Mesendoderm (in vitro differentiated cells): ENCODE results near the gene GRHL3.

Source experiments
- DNase-seq: peaks from one replicate; pipeline ENCODE4 v3.0.0; 2013
- H2AK5ac ChIP-seq: 2 replicates; pipeline ENCODE4 v1.6.1; 2013; ENCODE audit warnings: low read length, inconsistent platforms
- H2BK120ac ChIP-seq: 2 replicates; pipeline ENCODE4 v1.6.1; 2013; ENCODE audit warnings: low read depth, mild to moderate bottlenecking, low read length, moderate library complexity, mixed read lengths
- H2BK15ac ChIP-seq: replicated peaks from 2 replicates; pipeline ENCODE4 v1.6.1; 2013; ENCODE audit warnings: low read depth, mild to moderate bottlenecking, moderate library complexity
- H2BK5ac ChIP-seq: 2 replicates; pipeline ENCODE4 v1.6.1; 2013; ENCODE audit warnings: low read length, inconsistent platforms
- H3K18ac ChIP-seq: 2 replicates; pipeline ENCODE4 v1.6.1; 2013; ENCODE audit warnings: mild to moderate bottlenecking, low read length, mixed read lengths
- H3K23ac ChIP-seq: one replicate; pipeline ENCODE4 v1.6.1; 2013; ENCODE audit warnings: low read length
- H3K27ac ChIP-seq: 2 replicates; pipeline ENCODE4 v1.5.1; 2013; ENCODE audit warnings: low read depth, mild to moderate bottlenecking, inconsistent platforms, low read length, moderate library complexity
- H3K27me3 ChIP-seq: 2 replicates; pipeline ENCODE4 v1.6.1; 2013; ENCODE audit warnings: low read length, control low read depth, mild to moderate bottlenecking, inconsistent platforms; ENCODE audit not compliant: insufficient read depth, poor library complexity
- H3K36me3 ChIP-seq: 2 replicates; pipeline ENCODE4 v1.6.1; 2013; ENCODE audit warnings: low read length, inconsistent platforms; ENCODE audit not compliant: control insufficient read depth, insufficient read depth
- H3K4ac ChIP-seq: one replicate; pipeline ENCODE4 v1.6.1; 2013; ENCODE audit warnings: low read depth, mild to moderate bottlenecking, low read length, moderate library complexity
- H3K4me1 ChIP-seq: 2 replicates; pipeline ENCODE4 v1.6.1; 2013; ENCODE audit warnings: low read depth, low read length, inconsistent platforms; ENCODE audit not compliant: control insufficient read depth
- H3K4me2 ChIP-seq: 2 replicates; pipeline ENCODE4 v1.6.1; 2013; ENCODE audit warnings: low read length
- H3K4me3 ChIP-seq: 2 replicates; pipeline ENCODE4 v1.5.1; 2013; ENCODE audit warnings: mild to moderate bottlenecking, low read length
- H3K56ac ChIP-seq: one replicate; pipeline ENCODE4 v1.6.1; 2013; ENCODE audit warnings: low read length
- H3K79me1 ChIP-seq: 2 replicates; pipeline ENCODE4 v1.6.1; 2013; ENCODE audit warnings: low read length, inconsistent platforms
- H3K79me2 ChIP-seq: 2 replicates; pipeline ENCODE4 v1.6.1; 2013; ENCODE audit warnings: mild to moderate bottlenecking, low read length; ENCODE audit not compliant: control insufficient read depth, insufficient read depth
- H3K9ac ChIP-seq: 2 replicates; pipeline ENCODE4 v1.6.1; 2013; ENCODE audit warnings: low read length, inconsistent platforms
- H4K5ac ChIP-seq: one replicate; pipeline ENCODE4 v1.6.1; 2013; ENCODE audit warnings: low read length
- H4K8ac ChIP-seq: one replicate; pipeline ENCODE4 v1.6.1; 2013; ENCODE audit warnings: low read depth, mild to moderate bottlenecking, control low read depth, low read length, moderate library complexity
- WGBS: extraction: QIAGEN DNeasy Blood & Tissue Kit; methylation state at CpG from one replicate; pipeline ENCODE4 v1.1.7; 2013; ENCODE audit warnings: low lambda C conversion rate, missing lambda C conversion rate; ENCODE audit not compliant: insufficient coverage; ENCODE audit errors: extremely low coverage; 5-methylcytosine and 5-hydroxymethylcytosine counted together

The GRHL3 gene

DNA sequence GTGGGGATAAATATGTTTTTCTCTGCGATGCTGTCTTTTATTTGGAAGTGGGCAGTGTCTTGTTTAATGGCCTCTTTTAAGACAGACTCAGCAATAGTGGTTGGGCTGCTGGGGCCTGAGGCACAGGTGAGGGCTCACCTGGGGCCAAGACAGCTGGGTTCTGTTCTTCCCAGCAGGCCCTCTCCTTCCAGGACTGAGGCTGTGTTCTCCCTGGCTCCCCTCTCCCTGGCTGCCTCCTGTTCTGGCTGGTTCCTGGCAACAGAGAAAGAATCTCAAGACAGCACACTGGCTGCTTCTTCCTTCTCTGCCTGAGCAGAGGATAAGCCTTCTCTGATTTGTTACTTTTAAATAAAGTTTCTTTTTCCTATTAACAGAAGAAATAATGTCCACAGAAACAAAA, 7.4 kb upstream of the GRHL3 start:
- Histone ChIP-seq H3K56ac (no peak overlapping the region), H3K27me3 (no peaks in the 10 kb centered on the region), H4K8ac (no peak overlapping the region), H2BK5ac (no peak overlapping the region), H3K18ac (no peak overlapping the region), H3K27ac (no peak overlapping the region), H3K23ac (no peak overlapping the region), H2AK5ac (no peak overlapping the region), H3K79me2 (no peaks in the 10 kb centered on the region), H3K4ac (no peak overlapping the region), H3K4me3 (no peak overlapping the region), H4K5ac (no peak overlapping the region), H3K79me1 (no peaks in the 10 kb centered on the region), H3K4me1 (peaks cover 12% of the 10 kb centered on the region), H2BK15ac (no peak overlapping the region), H3K36me3 (no peaks in the 10 kb centered on the region), H3K9ac (no peak overlapping the region), H3K4me2 (no peak overlapping the region), H2BK120ac (no peak overlapping the region)
- WGBS: no CpG with 5 or more reads among the region's 1 CpG
- no peak for DNase-seq

DNA sequence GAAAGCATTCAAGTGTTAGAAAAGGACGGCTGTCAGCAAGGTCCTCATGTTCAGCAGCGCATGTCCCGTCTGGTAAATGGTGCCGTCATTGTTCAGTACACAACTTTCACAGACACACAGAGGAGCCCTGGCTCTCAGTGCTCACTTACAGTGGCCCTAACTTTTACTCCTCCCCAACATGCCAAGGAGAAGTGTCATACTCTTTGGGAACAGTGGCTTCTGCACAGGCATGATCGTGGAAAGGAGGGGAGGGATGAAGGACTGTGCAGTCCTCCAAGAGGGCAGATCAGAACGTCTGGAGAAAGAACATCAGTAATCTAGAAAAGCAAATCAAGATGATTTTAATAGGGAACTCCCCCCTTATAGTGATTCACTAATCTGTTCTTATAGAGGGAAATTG, 3.8 kb upstream of the GRHL3 start:
- Histone ChIP-seq H3K4me1 (peaks cover 4% of the 10 kb centered on the region), H3K36me3 (no peaks in the 10 kb centered on the region), H3K56ac (peak overlapping the region; percentile 8), H3K79me2 (no peaks in the 10 kb centered on the region), H3K79me1 (no peaks in the 10 kb centered on the region), H3K4ac (no peak overlapping the region), H3K4me3 (no peak overlapping the region), H3K9ac (no peak overlapping the region), H2BK5ac (no peak overlapping the region), H3K18ac (no peak overlapping the region), H2BK15ac (no peak overlapping the region), H4K8ac (no peak overlapping the region), H2BK120ac (no peak overlapping the region), H3K27ac (no peak overlapping the region), H3K4me2 (no peak overlapping the region), H4K5ac (no peak overlapping the region), H2AK5ac (no peak overlapping the region), H3K23ac (no peak overlapping the region), H3K27me3 (no peaks in the 10 kb centered on the region)
- DNase-seq: no peak
- no CpG with 5 or more reads among the region's 6 CpGs for WGBS

DNA sequence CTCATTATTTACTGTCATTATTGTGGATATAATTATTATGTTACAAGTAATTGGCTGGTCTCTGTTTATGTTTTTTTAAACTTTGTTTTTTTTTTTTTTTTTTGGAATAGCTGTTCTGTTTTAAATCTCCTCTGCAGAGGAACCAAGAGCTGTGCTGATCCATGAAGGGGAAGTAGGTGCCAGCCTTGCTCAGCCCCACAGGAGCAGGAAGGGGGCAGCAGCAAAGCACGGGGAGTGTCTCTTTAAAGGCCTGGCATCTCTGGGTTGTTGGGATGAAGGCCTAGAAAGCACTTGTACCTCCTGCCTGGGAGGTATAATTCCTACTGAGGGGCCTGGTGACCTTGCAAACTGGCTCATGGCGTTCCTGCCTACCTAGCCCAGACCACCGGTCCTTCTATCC, 2.5 kb upstream of the GRHL3 start:
- no peak overlapping the region for H3K18ac ChIP-seq
- no peaks in the 10 kb centered on the region for H3K79me1 ChIP-seq
- H2AK5ac ChIP-seq: no peak overlapping the region
- H3K4me1 ChIP-seq: peaks cover 11% of the 10 kb centered on the region
- H3K36me3 ChIP-seq: no peaks in the 10 kb centered on the region
- no peak overlapping the region for H2BK5ac ChIP-seq
- H3K4me3 ChIP-seq: no peak overlapping the region
- no peak overlapping the region for H3K4ac ChIP-seq
- no peak overlapping the region for H3K27ac ChIP-seq
- no peak overlapping the region for H2BK120ac ChIP-seq
- no peak overlapping the region for H3K9ac ChIP-seq
- no peak overlapping the region for H4K8ac ChIP-seq
- DNase-seq: no peak
- no peak overlapping the region for H3K4me2 ChIP-seq
- no peak overlapping the region for H3K23ac ChIP-seq
- H3K56ac ChIP-seq: peak overlapping the region; percentile 58
- H2BK15ac ChIP-seq: no peak overlapping the region
- H3K27me3 ChIP-seq: no peaks in the 10 kb centered on the region
- H4K5ac ChIP-seq: no peak overlapping the region
- H3K79me2 ChIP-seq: no peaks in the 10 kb centered on the region
- WGBS: no CpG with 5 or more reads among the region's 3 CpGs

DNA sequence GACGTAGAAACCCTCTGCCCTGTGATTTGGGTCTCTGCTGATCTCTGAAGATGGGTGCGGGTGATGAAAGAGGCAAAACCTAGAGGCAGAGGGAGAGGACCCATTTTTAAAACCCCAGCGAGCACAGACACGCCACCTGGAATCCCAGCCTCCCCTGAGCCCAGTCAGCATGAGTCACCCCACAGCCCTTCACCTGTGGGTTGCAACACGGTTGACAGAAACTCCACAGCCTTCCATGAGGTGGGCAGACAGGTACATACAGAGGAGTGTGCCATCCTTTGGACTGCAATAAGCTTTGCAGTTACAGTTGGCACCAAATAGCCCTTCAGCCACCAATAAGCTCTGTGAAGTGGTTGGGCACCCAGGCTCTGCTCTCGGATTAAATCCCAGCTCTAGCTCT, 2.1 kb upstream of the GRHL3 start:
- Histone ChIP-seq H3K4me1 (peaks cover 11% of the 10 kb centered on the region), H3K27me3 (no peaks in the 10 kb centered on the region), H2AK5ac (no peak overlapping the region), H3K4me2 (no peak overlapping the region), H3K23ac (no peak overlapping the region), H3K4me3 (no peak overlapping the region), H3K56ac (peak overlapping the region; percentile 58), H3K79me2 (no peaks in the 10 kb centered on the region), H2BK120ac (no peak overlapping the region), H3K79me1 (no peaks in the 10 kb centered on the region), H3K36me3 (no peaks in the 10 kb centered on the region), H2BK15ac (no peak overlapping the region), H4K8ac (no peak overlapping the region), H2BK5ac (no peak overlapping the region), H4K5ac (no peak overlapping the region), H3K18ac (no peak overlapping the region), H3K9ac (no peak overlapping the region), H3K27ac (no peak overlapping the region), H3K4ac (no peak overlapping the region)
- no peak for DNase-seq
- no CpG with 5 or more reads among the region's 6 CpGs for WGBS

DNA sequence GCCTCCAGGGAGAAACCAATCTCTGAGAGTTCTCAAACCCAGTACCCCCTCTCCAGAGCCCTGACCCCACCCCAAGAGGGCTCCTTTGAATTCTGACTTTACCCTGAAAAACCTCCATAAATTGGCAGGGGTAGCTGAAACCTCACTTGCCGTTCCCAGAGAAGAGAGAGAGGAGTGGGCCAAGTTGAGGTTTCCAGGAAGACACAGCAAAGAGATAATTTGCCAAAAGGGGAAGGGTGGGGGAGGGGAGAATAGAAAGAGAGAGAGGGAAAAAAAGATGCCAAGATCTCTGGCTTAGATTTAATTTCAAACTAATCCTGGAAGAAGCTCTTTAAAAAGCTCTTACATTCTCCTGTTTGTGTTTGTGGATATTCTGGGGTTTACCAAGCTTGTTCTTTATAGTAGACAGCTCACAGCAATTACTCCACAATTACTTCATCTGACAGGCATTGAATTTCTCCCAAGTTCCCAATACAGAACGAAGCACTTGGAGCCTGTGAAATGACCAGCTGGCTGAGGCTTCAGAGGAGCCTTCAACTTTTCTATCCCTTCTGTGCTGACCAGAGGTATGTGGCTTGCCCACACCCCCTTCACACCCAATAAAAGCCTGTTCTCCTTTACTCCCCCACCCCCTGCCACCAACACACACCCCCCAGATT, 1.1 kb upstream of the GRHL3 start:
- H3K4me1 ChIP-seq: peaks cover 12% of the 10 kb centered on the region
- H3K4ac ChIP-seq: peak overlapping the region; percentile 62
- H3K4me2 ChIP-seq: no peak overlapping the region
- no peaks in the 10 kb centered on the region for H3K79me2 ChIP-seq
- H3K36me3 ChIP-seq: no peaks in the 10 kb centered on the region
- H2BK15ac ChIP-seq: peak overlapping the region; percentile 42
- H3K18ac ChIP-seq: peak overlapping the region; percentile 20
- H4K8ac ChIP-seq: no peak overlapping the region
- H3K79me1 ChIP-seq: no peaks in the 10 kb centered on the region
- H4K5ac ChIP-seq: no peak overlapping the region
- H3K9ac ChIP-seq: no peak overlapping the region
- DNase-seq: no peak
- no peak overlapping the region for H2AK5ac ChIP-seq
- no peak overlapping the region for H3K27ac ChIP-seq
- no CpG with 5 or more reads among the region's 2 CpGs for WGBS
- H3K4me3 ChIP-seq: no peak overlapping the region
- no peaks in the 10 kb centered on the region for H3K27me3 ChIP-seq
- H3K23ac ChIP-seq: no peak overlapping the region
- H2BK5ac ChIP-seq: no peak overlapping the region
- no peak overlapping the region for H2BK120ac ChIP-seq
- H3K56ac ChIP-seq: peak overlapping the region; percentile 18
